ENCODE data around the gene CEMIP.

The CEMIP gene

GRCh38 chr15:80823995-80824394 lies 44.8 kb downstream of the CEMIP start:
- DNase-seq = no peak

- DNase-seq = no peak
These were observed 46.3 kb downstream of the CEMIP start for GRCh38 chr15:80825361-80826030.

- no peak for DNase-seq
These were observed 49.6 kb downstream of the CEMIP start for GRCh38 chr15:80828796-80829195.

- DNase-seq = no peak
These were observed 51.5 kb downstream of the CEMIP start for GRCh38 chr15:80830677-80831076.

- no peak for DNase-seq
These were observed 52.0 kb downstream of the CEMIP start for GRCh38 chr15:80831192-80831591.

GRCh38 chr15:80831606-80832224 lies 52.5 kb downstream of the CEMIP start:
- no peak for DNase-seq

GRCh38 chr15:80832686-80833085 lies 53.5 kb downstream of the CEMIP start:
- no peak for DNase-seq

GRCh38 chr15:80834402-80834801 lies 55.2 kb downstream of the CEMIP start:
- no peak for DNase-seq

GRCh38 chr15:80834906-80835305 lies 55.7 kb downstream of the CEMIP start:
- DNase-seq = no peak

- no peak for DNase-seq
These were observed 56.2 kb downstream of the CEMIP start for GRCh38 chr15:80835336-80835735.

- no peak for DNase-seq
These were observed 57.1 kb downstream of the CEMIP start for GRCh38 chr15:80836223-80836622.

GRCh38 chr15:80837006-80837405 lies 57.8 kb downstream of the CEMIP start:
- DNase-seq = no peak

- no peak for DNase-seq
These were observed 58.8 kb downstream of the CEMIP start for GRCh38 chr15:80838012-80838411.

GRCh38 chr15:80838666-80839065 lies 59.5 kb downstream of the CEMIP start:
- no peak for DNase-seq

- no peak for DNase-seq
These were observed 60.6 kb downstream of the CEMIP start for GRCh38 chr15:80839764-80840130.

- no peak for DNase-seq
These were observed 61.3 kb downstream of the CEMIP start for GRCh38 chr15:80840182-80841130.

- no peak for DNase-seq
These were observed 62.4 kb downstream of the CEMIP start for GRCh38 chr15:80841541-80841940.

- no peak for DNase-seq
These were observed 65.0 kb downstream of the CEMIP start for GRCh38 chr15:80844011-80844732.

- DNase-seq = no peak
These were observed 67.1 kb downstream of the CEMIP start for GRCh38 chr15:80846031-80846815.

GRCh38 chr15:80849308-80849707 lies 70.1 kb downstream of the CEMIP start:
- no peak for DNase-seq

GRCh38 chr15:80850941-80851451 lies 71.8 kb downstream of the CEMIP start:
- no peak for DNase-seq

- DNase-seq = no peak
These were observed 73.5 kb downstream of the CEMIP start for GRCh38 chr15:80852676-80853075.
